GM10248 (cell line): ENCODE data around the gene PCDHB1.

ENCODE experiments used
- CTCF ChIA-PET: fragments of 300-600 bp; sonication (Branson Sonifier 250); formaldehyde crosslinking; extraction: SDS; loops from one replicate; lab custom pipeline; 2021; ENCODE audit warnings: antibody characterized with exemption; lab: Yijun Ruan, JAX
- POLR2A ChIA-PET: fragments of 350-650 bp; sonication (Branson Sonifier 250); formaldehyde crosslinking; extraction: SDS; loops from one replicate; lab custom pipeline; 2020; ENCODE audit warnings: antibody characterized with exemption; lab: Yijun Ruan, JAX
- DNase-seq: peaks from one replicate; pipeline ENCODE4 v3.0.0; 2012; ENCODE audit errors: extremely low spot score
- CTCF ChIP-seq: IDR thresholded peaks from 2 replicates; pipeline ENCODE4 v1.5.1; 2012; ENCODE audit warnings: mild to moderate bottlenecking, low read depth; ENCODE audit errors: extremely low read depth, missing control alignments, control extremely low read depth

The PCDHB1 gene

DNA sequence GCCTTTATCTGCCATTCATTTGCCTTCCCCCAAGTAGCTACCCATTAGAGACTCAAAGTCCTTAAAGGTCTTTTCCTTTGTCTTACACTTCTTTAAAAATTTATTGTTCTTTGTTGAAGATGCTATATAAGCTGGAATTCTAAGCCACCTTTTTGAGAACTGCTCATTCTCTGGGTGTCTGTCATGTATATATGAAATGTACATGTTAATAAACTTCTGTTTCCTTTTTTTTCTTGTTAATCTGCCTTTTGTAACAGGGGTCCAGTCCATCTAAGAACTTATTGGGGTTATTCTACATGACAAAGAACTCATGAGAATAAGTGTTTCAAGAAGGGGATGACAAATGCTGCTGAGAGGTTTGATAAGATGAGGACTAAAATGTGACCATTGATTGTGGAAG lies 43.4 kb upstream of the PCDHB1 start:
- TF ChIP-seq CTCF = no peak
- ChIA-PET CTCF (no interaction called here), POLR2A (interaction anchor here (0.7 kb wide), 1 partner anchor 1164 kb away, joined by 8 read pairs; no protein-coding TSS in a partner anchor)
- DNase-seq = no peak

- ChIA-PET CTCF (no interaction called here), POLR2A (no interaction called here)
- DNase-seq = no peak
- no peak for TF ChIP-seq CTCF
Measured at GRCh38 chr5:141010047-141010793, 41.0 kb upstream of the PCDHB1 start.

- ChIA-PET CTCF (no interaction called here), POLR2A (no interaction called here)
- TF ChIP-seq CTCF = no peak
- DNase-seq = no peak
Measured at GRCh38 chr5:141017943-141018342, 33.2 kb upstream of the PCDHB1 start.

DNA sequence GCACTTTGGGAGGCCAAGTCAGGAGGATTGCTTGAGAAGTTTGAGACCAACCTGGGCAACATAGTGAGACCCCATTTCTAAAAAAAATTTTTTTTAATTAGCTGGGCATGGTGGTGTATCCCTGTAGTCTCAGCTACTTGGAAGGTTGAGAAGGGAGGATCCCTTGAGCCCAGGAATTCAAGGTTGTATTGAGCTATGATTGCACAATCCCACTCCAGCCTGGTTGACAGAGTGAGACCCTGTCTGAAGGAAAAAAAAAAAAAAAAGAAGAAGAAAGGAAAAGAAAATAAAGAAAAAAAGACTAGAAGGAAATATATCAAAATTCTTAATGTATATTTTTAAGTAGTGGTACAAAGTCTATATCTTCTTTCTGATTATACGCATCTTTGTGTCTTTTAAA lies 28.8 kb upstream of the PCDHB1 start:
- POLR2A ChIA-PET = no interaction called here
- no peak for TF ChIP-seq CTCF
- CTCF ChIA-PET = no interaction called here

GRCh38 chr5:141031006-141031405 lies 20.2 kb upstream of the PCDHB1 start:
- DNase-seq = no peak
- ChIA-PET CTCF (no interaction called here), POLR2A (no interaction called here)
- TF ChIP-seq CTCF = no peak

More for the DNA sequence above, 28.8 kb upstream of the PCDHB1 start:
- no peak for DNase-seq

DNA sequence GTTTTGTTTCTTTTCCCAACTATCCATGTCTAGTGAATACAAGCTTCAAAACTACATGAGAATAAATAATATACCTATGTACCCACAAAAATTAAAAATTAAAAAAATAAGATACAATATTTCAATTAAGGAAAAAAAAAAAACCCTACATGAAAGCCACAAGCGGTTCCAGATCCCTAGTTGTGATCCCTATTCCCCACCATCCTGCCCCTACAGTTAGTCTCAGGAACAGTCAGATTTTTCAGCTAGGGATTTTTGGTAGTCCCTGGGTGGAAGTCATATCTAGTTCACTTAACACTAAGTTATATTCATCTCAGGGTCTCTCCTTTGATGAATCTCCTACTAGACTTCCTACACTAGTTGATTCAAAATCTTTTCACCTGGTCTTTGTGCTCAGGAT lies 18.5 kb upstream of the PCDHB1 start:
- ChIA-PET CTCF (no interaction called here), POLR2A (no interaction called here)

More for the DNA sequence above, 18.5 kb upstream of the PCDHB1 start:
- TF ChIP-seq CTCF = no peak
- no peak for DNase-seq
